NCI-H187 (cell line): ENCODE data around the gene C5orf52.
"Not testable (repeated sequence)": the region's sequence is repeated elsewhere in the genome, so short reads cannot be mapped to it uniquely, and the experiment has no call there.

Experiments used
- DNase-seq, 2 experiments: peaks; one replicate each; lab custom pipeline; 2025; lab: John Stamatoyannopoulos, UW

The C5orf52 gene

DNA sequence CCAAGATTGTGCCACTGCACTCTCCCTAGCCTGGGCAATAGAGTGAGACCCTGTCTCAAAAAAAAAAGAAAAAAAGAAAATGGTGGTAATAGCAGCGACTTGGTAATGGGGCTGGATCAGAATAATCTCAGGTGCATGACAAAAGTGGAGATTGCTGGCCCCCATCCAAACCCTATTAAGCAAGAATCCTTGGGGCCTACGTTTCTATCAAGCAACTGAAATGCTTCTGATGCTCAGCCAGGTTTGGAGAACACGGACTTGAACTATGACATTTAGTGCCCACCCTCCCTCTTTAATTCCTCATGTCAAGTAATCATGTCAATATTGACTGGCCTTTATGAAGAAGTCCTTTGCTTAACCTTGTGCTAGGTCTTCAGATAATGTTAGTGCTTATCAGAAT lies 6.6 kb downstream of the C5orf52 start:
- DNase-seq, result no peak

DNA sequence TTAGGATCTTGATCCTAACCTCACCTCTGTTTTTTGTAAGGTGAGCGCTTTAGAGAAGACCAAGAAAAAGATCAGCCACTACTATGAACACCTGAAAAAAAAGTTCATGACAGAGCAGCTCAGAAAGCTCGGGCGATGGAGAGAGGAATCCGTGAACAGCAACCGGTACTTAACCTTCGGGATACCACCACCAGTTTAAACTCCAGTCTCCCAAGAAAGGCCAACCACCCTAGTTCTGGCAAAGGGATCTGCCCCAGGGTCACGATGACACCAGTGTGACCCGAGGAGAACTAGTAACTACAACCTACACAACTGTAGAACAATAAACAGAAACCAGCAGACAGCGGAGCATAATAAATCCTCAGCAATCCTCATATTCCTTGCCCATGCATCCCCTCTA lies 8.5 kb downstream of the C5orf52 start:
- no peak for DNase-seq

DNA sequence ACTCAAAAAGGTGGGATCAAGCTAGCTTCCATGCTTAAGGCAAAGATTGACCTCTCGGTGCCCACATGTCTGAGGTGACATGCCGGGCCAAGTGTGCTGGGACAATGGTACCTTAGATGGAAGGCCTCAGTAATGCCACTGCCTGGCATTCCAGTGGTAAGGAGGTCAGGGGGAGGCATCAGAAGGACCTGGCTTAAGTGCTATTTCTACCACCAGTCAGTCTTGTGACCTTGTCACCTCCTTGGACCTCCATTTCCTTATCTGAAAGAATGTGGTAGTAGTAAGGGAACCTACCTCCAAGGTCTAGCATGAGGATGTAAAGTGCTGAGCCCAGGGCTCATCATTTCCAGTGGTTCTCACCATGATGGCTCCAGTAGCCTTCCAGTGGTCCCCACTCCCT lies 8.9 kb downstream of the C5orf52 start:
- no peak for DNase-seq

DNA sequence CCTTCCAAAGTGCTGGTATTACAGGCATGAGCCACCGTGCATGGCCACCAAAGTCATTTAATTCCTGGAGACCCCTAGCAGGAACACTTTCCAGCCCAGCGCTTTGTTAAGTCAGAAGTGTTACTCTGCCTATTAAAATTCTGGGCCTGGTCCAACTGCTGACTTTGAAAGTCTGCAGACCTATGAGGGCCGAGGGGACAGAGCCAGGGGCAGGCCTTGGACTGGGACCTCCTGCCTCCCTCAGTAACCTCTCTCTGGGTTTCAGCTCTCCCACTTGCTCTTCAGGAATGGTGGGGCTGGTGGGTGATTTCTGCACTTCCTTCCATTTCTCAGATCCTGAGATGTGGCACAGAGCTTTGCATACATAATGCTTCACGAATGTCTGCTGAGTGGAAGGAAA lies 9.7 kb downstream of the C5orf52 start:
- no peak for DNase-seq

DNA sequence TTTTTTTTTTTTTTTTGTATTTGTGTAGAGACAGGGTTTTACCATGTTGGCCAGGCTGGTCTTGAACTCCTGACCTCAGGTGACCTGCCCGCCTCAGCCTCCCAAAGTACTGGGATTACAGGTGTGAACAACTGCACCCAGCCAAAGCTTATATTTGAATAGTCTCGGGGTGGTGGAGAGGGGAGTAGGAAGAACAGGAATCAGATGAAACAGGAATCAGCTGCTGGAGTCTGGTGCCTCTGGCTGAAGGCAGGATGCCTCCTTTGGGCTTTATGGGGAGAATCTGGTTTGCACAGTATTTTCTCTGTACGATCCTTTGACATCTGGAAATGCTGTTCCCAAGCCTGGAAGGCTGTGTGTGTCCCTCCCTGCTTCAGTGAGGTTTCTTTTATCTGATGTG lies 10.9 kb downstream of the C5orf52 start:
- no peak for DNase-seq

DNA sequence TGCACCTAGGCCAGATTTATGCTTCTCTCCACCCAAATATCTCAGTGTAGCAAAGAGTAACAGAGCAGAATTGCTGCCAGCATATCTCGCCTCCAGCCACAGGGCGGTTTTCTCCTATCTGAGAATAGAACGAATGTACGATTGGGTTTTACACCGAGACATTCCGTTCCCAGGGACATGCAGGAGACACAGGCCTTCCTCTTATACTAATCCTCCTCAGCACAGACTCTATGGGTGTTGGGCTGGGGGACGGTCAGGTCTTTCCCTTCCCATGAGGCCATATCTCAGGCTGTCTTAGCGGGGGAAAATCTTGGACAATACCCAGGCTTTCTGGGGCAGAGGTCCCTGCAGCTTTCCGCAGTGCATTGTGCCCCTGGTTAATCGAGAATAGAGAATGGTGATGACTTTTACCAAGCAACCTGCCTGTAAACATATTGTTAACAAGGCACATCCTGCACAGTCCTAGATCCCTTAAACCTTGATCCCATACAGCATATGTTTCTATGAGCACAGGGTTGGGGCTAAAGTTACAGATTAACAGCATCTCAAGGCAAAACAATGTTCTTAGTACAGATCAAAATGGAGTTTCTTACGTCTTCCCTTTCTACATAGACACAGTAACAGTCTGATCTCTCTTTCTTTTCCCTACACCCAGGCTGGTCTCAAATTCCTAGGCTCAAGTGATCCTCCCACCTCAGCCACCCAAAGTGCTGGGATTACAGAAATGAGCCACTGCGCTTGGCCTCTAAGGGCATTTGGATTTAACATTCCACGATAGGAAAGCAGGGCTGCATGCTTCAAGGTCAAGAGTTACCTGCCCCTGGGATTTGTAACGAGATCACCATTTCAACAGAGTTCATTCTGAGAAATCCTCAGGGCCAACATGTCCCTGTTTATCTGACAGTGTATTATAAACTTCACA lies 15.2 kb downstream of the C5orf52 start:
- not testable (repeated sequence) for DNase-seq

DNA sequence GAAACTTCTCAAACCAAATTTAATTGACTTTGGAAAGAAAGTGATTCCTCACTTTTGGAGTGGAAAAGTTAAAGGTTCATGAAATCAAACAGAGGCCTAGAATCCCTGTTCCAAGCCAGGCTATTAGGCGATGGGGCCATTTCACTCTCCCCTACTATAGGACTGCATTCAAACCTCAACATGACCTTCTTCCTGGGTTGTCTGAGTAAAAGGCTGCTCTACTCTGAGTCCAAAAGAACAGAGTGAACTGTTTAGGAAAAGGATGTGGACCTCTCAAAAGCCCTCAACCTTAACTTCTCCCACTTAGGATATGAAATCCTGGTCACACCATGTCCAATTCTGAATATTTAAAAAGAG lies 15.8 kb downstream of the C5orf52 start:
- DNase-seq, result no peak

DNA sequence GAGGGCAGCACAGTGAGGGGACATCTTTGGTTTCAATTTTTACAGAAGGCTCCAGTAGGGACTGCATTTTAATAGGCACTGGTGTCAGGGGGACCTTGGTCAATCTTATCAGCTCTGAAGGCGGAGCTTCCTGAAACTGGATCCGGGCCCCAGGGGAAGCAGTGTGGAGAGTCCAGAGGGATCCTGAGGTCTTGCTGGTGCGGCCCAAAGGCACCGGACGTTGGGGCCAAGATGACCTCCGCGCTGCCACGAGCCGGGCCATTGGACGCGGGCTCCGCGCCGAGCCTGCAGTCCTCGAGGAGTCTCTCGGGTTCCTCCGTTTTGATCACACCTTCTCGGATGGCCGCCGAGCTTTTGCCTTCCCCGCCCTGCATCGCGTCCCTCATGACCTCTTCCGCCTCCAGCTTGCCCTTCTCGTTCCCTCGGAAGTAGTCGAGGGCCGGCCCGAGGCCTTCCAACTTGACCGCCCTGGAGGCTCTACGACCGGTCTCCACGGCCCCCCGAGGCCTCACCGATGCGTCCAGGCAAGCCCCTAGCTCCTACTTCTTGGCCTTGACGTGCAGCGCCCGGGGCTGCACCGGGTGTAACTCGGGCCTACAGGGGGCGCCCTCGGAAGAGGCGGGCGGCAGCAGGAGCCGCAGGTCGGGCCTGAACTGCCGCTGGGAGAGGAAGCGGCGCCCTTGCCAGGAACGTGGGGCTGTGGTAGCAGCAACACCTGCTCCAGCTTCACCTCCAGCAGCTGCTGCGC lies 18.8 kb downstream of the C5orf52 start:
- no peak for DNase-seq

DNA sequence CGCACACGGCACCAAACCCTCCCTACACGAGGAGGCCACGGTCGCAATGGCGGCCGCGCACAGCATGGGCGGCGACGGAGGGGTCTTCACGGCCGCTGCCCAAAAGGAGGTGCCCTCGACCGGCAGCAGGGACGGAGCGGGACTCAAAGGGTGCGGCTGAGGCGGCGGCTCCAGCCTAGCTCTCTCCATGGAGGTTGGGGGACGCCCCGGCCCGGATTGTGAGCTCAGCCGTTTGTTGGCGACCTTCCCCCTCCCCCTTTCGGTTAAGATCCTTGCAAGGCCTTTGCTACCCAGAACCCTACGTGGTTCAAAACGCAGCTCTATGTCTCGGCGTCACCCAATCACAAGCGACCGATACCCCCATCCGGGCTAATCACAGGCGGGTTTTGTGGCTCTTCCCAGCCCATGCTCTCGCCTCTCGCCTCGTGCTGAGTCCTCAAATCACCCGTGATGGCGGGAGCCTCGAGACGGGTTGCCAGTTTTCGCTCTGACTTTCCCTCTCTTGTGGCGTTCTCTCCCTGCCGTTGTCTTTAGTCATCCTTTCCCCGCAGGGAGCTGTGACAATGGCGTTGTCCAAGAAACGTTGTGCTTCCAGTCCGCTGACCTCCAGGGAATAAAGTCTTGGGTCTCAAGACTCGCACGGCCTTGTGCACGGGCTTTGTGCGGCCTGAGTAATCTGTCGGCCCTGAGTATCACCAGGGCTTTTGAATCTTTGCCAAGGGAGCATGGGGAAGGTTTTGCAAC lies 19.5 kb downstream of the C5orf52 start:
- DNase-seq, result no peak

DNA sequence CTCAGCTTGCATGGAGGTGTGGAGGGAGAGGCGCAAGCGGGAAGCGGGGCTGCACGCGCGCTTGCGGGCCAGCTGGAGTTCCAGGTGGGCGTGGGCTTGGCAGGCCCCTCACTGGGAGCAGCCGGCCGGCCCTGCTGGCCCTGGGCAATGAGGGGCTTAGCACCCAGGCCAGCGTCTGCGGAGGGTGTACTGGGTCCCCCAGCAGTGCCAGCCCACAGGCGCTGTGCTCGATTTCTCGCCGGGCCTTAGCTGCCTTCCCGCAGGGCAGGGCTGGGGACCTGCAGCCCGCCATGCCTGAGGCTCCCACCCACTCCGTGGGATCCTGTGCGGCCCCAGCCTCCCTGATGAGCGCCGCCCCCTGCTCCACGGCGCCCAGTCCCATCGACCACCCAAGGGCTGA lies 22.5 kb downstream of the C5orf52 start:
- not testable (repeated sequence) for DNase-seq

DNA sequence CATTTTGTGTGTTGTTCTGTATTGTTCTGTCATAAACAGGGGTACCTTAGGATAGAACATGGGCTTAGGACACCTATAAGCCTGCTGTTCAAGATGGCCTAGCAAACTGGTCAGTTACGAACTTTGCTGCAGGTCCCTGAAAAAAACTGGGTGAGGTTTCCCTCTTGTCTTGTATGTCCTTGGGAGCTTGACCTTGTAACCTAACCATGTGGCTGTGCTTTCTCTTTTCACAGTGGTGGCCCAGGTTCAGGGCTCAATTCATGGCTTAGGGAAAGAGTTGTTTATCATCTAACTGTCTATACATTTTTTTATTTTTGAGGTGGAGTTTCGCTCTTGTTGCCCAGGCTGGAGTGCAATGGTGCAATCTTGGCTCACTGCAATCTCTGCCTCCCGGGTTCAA lies 24.8 kb downstream of the C5orf52 start:
- not testable (repeated sequence) for DNase-seq

DNA sequence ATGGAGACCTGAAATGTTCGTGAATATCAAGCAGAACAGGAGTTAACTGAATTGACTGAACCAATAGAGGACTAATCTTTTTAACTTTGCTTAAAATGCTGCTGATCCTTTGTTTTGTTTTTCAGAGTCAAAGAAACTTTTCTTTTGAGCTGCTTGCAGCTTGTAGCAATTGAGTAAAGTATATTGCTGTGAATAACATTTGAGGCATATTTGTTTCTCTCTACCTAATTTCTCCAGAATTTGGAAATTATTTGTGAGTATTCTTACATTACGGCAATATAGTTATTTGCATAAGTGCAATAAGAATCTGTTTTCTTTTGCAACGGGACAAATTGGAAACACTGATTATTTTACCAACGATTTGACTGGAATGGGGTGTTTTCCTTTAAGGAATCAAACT lies 27.3 kb downstream of the C5orf52 start:
- not testable (repeated sequence) for DNase-seq

DNA sequence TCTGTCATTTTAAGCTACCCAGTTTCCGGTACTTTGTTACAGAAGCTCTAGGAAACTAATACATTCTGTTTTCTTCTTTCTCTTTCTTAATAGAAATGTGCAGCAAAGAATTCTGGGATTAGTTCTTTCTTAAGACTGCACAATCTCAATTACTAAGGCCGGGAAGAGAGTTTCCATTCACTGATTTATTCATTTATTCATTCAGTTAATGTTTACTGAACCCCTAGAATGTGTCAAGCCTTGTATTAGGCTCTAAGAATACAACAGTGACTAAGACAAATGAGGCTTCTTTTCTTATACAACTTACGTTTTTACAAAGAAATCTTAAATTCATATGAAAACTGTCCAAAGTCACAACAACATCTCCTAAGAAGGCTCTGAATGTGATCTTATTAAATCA lies 32.4 kb downstream of the C5orf52 start:
- no peak for DNase-seq

DNA sequence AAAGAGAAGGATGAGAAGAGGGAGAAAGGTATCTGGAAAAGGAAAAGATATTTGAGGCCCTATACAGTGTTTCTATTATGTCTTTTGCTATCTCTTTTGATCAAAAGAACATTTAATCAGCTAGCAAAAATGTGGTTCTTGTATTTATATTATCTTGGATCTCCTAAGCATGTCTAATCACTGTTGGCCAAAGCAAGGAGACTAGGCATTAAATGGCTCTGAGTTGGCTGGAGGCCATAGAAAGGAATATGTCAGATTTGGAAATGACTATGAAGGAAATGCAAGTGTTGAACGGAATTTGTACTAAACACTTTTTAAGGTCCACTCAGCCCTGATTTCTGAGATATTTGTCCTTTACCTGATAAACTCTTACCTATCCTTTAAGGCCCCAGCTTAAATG lies 37.5 kb downstream of the C5orf52 start:
- no peak for DNase-seq

DNA sequence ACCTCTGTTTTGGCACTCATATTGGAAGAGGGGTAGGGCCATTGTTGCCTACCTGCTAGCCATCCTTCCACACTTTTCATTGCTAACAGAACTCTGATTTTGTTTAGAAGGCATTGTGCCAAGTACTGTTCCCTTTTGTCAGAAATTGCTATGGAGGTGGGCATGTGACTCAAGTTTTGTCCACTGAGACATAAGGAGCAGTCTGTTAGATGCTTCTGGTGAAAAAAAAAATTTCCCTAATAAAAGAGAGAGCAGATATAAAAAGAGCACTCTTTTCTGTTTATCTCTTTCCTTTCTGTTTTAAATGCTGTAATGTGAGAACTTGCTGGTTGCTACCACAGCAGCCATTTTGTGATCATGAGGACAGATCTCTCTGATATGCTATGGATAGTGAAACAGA lies 38.0 kb downstream of the C5orf52 start:
- DNase-seq, result no peak

DNA sequence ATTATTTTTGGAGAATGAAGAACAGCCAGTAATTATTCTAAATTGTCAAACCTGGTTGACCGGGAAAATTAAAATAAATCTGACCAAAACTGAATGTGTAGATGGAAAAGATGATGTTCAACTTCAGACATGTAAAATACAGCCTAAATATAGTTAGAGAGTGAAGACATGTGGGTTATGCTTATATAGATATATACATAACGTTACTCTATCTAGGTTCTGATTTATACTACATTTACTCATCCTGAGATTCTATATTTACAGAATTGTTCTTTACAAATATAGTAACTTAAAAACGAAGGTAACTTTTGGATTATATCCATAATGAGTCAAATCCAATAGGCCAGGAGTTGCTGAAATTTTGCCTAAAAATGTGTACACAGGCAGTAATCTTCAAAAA lies 39.1 kb downstream of the C5orf52 start:
- DNase-seq, result no peak

DNA sequence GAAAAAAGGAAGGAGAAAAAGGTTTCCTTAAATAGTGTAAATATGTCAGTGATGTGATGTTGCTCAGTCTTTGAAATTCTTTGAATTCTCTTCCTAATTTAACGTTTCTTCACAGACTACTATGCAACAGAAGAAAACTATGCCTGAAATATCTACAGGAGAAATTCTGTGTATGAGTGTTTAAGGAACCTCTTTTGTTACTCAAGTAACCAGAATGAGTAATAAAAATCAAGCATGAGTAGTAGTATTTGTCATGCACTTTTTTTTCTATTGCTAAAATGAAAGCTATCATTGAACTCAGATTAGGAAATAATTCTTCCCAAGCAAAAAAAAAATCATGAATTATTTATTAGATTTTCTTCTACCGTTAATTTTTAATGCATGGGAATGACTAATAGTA lies 39.5 kb downstream of the C5orf52 start:
- no peak for DNase-seq

DNA sequence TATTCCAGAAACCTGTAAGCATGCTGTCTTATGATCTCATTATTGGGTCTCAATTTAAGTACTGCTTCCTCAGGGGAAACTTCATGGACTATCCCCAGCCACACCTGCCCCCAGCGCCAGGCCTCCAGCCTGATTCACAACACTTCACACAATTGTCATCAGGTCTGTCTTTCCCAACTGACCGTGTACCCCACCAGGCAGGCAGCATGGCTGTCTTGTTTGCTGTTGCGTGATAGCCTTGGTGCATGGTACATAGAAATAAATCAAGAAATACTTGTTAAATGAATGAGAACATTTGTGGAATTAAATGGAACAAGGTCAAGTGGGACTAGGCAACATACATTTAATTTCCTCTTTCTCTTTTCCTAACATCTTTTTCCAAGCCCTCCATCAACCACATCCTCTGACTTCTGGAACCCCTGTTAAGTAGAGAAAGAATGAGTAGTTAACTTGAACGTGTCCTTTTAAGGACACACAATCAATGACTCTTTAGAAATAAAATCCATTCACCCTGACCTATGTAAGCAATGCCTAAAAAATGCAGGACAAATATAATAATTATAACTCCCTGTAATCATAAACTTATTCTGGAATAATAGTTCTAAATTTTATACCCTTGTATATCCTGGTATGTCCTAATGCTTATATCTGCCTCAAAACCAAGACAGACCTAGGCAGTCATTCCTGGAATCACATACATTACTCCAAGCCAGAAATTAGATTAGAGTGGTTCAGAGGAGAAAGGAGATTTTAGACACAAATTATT lies 42.7 kb downstream of the C5orf52 start:
- no peak for DNase-seq

DNA sequence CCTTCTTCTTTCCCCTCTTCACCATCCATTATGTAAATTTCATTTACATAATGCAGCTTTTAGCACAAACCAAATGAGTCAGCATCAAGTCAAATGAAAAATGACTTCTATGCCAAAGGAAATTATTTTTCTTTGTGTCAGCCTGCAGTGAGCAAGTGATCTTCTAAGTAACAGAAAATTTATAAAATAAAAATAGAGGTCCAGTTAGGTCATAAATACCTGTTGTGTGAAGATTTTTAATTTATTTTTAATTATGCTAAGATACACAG lies 43.2 kb downstream of the C5orf52 start:
- DNase-seq, result no peak

DNA sequence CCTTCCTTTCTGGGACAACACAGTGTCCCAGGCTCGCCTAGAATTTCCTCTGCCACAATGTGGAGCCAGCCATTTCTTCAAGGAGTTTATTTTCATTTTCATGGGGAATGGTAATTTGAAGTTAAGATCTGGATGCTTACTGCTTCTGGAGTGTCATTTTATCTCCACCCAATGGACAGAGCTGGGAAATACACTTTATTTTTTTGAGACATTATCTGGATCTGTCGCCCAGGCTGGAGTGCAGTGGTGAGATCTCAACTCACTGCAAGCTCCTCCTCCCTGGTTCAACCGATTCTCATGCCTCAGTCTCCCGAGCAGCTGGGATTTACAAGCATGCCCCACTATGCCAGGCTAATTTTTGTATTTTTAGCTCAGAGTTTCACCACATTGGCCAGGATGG lies 47.2 kb downstream of the C5orf52 start:
- peak in 1 of 2 experiments; percentile 36 for DNase-seq

DNA sequence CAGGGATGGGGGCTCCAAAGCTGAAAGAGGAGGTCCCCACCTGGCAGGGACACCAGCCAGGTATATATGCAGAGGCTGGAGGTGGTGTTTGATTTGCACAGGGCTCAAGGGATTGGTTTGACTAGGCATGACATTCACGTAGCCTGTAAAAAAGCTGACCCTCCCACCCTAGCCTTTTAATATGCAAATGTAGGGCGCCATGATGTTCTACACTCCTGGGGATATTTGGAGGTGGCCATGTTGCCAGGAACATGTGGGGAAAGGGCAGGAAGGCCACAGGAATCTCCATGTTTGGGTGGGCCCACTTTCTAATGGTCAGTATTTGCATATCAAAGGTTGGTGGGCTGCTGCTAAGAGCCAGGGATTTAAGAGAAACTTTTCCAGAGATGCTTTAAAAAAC lies 47.9 kb downstream of the C5orf52 start:
- DNase-seq, result no peak

DNA sequence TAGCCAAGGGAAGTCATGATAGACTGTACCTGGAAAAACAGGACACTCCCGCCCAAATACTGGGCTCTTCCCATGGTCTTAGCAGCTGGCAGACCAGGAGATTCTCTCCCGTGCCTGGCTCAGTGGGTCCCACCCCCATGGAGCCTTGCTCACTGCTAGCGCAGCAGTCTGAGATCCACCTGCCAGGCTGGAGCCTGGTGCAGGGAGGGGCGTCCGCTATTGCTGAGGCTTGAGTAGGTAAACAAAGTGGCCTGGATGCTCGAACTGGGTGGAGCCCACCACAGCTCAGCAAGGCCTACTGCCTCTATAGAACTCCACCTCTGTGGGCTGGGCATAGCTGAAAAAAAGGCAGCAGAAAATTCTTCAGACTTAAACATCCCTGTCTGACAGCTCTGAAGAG lies 49.8 kb downstream of the C5orf52 start:
- peak in 1 of 2 experiments; percentile 25 for DNase-seq
